T-helper 1 cell treated with Interleukin-12 subunit alpha and Interleukin-12 subunit beta and Interleukin-4 antibody, amounts not matched to agents 30 ng/mL and 1 ng/mL, for 36 hours (primary cell): ENCODE data around the gene IL6R. TPM values are rescaled to one million over a fixed set of nuclear protein-coding genes. Genes with fewer than 3 reads are reported as not detected.

Source experiments
- intact Hi-C: fragments of 100-400 bp; cut with micrococcal nuclease; formaldehyde crosslinking; loops from one replicate; pipeline ENCODE4 v1.15.1; 2024
- total RNA-seq: library from RNA; stranded (reverse); gene quantifications from 2 replicates; pipeline ENCODE4 v1.2.3, GENCODE V29; 2022

IL6R gene
- total RNA-seq, 1 donor from 2014 or later, result 9.8 TPM

GRCh38 chr1:154446292-154446691 is 41.1 kb downstream of the IL6R start:
- intact Hi-C loops, result no loop called here

GRCh38 chr1:154446789-154447188 is 41.6 kb downstream of the IL6R start:
- intact Hi-C loops, result no loop called here

GRCh38 chr1:154448331-154448811 is 43.2 kb downstream of the IL6R start:
- intact Hi-C loops, result no loop called here

DNA sequence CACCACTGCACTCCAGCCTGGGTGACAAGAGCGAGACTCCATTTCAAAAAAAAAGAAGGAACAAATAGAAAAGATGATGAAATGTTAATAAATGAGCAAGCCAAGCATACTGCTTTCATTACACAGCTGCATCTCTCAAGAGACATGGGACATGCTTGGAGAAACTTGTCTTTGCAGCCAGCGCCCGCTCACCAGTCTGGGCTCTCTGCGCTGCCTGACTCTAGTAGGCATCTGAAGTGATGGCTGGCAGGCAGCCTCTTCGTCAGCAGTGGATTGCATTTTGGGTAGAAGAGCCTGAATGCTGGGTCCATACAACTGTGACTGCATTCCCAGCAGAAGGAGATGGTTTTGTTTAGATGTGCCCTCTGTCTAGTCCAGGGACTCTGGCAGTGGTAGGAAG is 48.0 kb downstream of the IL6R start:
- intact Hi-C loops, result no loop called here

- intact Hi-C loops, result no loop called here
Measured at GRCh38 chr1:154453574-154454352, 48.6 kb downstream of the IL6R start.

GRCh38 chr1:154454386-154455120 is 49.4 kb downstream of the IL6R start:
- intact Hi-C loops, result no loop called here

- intact Hi-C loops, result no loop called here
Measured at GRCh38 chr1:154456631-154457030, 51.5 kb downstream of the IL6R start.

DNA sequence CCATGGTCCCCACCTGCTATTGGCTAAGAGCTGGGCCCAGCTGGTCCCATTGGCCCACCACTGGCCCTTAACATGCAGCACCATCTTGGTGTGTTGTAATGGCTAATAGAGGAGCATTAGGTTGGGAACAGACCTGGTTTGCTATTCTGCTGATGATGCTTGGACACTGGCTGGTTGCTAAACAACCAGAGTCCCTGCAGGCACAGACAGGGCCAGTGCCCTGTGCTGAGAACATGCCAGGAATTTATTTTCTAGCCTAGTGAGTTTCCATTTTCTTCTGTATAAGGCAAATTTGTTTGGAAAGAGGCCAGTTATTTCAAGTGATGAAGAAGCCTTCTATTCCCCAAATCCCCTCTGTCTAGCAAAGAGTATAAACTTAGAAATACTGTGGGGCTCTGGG is 53.9 kb downstream of the IL6R start:
- intact Hi-C loops, result no loop called here

DNA sequence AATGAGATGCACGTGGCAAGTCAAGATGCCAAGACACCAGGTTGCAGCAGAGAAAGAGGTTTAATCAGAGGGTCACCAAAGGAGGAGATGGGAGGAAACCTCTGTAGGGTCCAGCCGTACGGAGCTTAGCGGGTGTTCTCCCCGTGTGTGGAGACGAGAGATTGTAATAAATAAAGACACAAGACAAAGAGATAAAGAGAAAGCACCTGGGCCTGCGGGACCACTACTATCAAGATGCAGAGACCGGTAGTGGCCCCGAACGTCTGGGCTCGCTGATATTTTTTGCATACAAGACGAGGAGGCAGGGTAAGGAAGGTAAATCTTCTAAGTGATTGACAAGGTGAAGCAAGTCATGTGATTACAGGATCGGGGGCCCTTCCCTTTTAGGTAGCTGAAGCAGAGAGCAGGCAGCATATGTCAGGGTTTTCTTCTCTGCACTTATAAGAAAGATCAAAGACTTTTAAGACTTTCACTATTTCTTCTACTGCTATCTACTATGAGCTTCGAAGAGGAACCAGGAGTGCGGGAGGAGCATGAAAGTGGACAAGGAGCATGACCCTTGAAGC is 55.6 kb downstream of the IL6R start:
- intact Hi-C loops, result no loop called here

DNA sequence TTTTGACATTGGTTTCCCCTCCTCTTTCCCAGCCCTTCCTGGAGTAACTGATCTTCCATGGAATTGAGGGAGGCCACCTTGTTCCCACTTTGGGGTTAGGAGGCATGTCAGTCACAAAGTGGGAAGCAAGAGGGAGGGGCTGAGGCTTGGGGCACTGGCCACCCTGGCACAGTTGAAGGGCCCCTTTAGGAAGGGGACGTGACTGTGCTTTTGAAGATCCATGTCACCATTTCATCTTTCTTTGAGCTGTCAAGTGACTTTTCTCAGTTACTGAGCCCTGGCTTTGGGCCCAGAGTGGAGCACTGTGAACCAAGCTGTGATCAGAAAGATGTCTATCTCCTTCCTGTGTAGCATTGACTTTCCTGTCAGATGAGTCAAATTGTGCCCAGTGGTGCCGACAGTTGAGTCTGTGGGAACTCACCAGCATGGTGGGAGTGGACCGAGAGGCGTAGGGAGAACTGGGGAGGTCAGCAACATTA is 58.4 kb downstream of the IL6R start:
- intact Hi-C loops, result loop anchor here (1.0 kb wide), 2 partner anchors 24 to 56 kb away; no protein-coding TSS in a partner anchor

DNA sequence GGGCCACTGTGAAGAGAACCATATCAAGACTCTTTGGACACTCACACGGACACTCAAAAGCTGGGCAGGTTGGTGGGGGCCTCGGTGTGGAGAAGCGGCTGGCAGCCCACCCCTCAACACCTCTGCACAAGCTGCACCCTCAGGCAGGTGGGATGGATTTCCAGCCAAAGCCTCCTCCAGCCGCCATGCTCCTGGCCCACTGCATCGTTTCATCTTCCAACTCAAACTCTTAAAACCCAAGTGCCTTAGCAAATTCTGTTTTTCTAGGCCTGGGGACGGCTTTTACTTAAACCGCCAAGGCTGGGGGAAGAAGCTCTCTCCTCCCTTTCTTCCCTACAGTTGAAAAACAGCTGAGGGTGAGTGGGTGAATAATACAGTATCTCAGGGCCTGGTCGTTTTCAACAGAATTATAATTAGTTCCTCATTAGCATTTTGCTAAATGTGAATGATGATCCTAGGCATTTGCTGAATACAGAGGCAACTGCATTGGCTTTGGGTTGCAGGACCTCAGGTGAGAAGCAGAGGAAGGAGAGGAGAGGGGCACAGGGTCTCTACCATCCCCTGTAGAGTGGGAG is 60.6 kb downstream of the IL6R start:
- intact Hi-C loops, result loop anchor here (2.0 kb wide), 1 partner anchor 193 kb away; the partner anchor contains the start of gene HAX1

DNA sequence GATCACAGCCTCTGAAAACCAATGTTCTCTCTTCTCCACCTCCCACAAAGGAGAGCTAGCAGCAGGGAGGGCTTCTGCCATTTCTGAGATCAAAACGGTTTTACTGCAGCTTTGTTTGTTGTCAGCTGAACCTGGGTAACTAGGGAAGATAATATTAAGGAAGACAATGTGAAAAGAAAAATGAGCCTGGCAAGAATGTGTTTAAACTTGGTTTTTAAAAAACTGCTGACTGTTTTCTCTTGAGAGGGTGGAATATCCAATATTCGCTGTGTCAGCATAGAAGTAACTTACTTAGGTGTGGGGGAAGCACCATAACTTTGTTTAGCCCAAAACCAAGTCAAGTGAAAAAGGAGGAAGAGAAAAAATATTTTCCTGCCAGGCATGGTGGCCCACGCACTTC is 61.1 kb downstream of the IL6R start:
- intact Hi-C loops, result loop anchor here (2.0 kb wide), 1 partner anchor 193 kb away; the partner anchor contains the start of gene HAX1

GRCh38 chr1:154466921-154467417 is 61.8 kb downstream of the IL6R start:
- intact Hi-C loops, result loop anchor here (2.0 kb wide), 1 partner anchor 194 kb away; the partner anchor contains the start of gene HAX1

- intact Hi-C loops, result loop anchor here (2.0 kb wide), 1 partner anchor 195 kb away; the partner anchor contains the start of gene HAX1
Measured at GRCh38 chr1:154467434-154468102, 62.4 kb downstream of the IL6R start.

DNA sequence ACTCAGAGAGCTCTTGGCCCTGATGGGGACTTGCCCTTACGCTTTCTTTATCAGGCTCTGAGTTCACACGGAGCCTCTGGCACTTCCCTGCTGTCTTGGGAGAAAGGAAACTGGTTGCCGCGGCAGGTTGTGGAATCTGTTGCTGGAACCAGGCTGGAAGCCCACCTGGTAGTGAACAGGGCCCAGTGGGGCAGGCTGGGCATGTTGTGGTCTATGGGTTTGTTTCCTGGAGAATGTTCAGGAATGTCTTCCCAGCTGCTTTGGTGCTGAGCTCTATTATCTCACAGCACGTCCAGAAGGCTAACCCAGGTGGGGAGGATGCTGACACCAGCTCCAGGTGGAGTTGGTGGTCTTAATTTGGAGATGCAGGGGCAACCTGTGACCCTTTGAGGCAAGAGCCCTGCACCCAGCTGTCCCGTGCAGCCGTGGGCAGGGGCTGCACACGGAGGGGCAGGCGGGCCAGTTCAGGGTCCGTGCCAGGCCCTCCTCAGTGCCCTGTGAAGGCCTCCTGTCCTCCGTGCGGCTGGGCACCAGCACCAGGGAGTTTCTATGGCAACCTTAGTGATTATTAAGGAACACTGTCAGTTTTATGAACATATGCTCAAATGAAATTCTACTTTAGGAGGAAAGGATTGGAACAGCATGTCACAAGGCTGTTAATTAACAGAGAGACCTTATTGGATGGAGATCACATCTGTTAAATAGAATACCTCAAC is 63.5 kb downstream of the IL6R start:
- intact Hi-C loops, result no loop called here

DNA sequence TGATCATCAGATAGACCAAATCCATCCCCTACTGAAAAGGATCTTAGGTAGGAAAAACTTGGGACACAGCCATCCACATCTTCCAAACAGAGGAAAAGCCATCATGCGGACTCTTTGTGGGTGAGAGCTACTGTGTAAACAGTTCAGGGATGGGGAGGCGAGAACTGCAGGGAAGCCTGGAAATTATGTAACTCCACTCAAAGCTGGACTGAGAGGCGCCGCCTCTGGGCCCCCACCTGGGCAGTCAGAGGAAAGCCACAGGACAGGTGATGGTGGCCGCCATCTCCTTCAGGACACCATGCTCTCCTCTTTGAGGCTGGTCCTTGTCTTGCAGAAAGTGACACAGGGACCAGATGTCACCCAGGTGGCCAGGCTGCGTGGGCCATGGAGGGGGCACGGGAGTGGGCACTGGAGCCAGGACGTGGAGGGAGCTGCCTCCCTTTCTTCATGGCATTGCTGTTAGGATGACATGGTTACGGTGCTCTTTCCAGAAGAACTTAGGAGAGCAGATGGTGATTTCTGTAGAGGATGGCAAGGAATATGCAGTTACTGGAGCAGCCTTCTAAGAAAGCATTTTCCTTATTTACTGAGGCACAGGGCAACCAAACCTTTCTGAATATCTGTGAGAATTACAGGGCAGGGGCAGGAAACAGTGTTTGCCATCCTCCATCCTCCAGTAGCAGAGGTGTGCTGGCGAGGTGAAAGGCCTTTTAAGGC is 64.9 kb downstream of the IL6R start:
- intact Hi-C loops, result no loop called here

DNA sequence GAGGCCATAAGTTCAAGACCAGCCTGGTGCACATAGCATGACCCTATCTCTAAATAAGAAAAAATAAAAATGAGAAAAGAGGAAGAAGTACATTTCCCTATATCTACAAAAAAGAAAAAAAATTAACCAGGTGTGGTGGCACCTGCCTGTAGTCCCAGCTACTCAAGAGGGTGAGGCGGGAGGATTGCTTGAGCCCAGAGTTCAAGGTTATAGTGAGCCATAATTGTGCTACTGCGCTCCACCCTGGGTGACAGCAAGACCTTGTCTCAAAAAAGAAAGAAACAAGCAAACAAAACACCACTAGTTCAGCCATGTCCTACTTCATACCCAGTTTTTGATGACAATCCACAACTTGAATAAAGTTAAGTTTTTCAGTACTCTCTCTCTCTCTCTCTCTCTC is 66.2 kb downstream of the IL6R start:
- intact Hi-C loops, result no loop called here

GRCh38 chr1:154474802-154475201 is 69.7 kb downstream of the IL6R start:
- intact Hi-C loops, result loop anchor here (5.0 kb wide), 3 partner anchors 138 to 692 kb away; no protein-coding TSS in a partner anchor

DNA sequence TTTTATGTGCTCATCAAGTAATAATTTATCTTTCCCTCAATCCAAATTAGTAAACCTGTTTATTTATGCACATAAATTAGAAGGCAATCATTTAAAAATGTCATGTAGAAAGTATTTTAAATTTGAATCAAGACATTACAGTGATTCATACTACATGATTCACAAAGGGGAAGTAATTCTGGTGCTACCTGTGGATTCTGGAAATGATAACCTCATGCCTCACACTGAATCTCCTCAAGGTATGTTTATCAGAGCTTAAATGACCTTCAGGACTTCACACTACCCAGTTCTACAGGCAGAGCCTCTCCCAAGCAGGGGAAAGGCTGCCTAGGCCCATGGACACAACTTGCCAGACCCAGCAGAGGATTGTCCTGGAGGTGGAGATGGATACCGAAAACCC is 71.6 kb downstream of the IL6R start:
- intact Hi-C loops, result loop anchor here (5.0 kb wide), 3 partner anchors 139 to 691 kb away; no protein-coding TSS in a partner anchor
